Loucy (cell line): Measurements from ENCODE around the gene CTR9.
A peak's percentile ranks its signal among the peaks of the same experiment; 100 is the strongest.

Source experiments
- H2AFZ ChIP-seq: fragments of 200-600 bp; sonication (generic); 2 replicates; pipeline ENCODE4 v1.6.0; 2016; ENCODE audit warnings: antibody characterized with exemption, mild to moderate bottlenecking, low read length, moderate library complexity
- H3F3A ChIP-seq: fragments of 200-600 bp; 2 replicates; pipeline ENCODE4 v1.6.0; 2016; ENCODE audit warnings: antibody characterized with exemption, low read depth, mild to moderate bottlenecking
- H3K27me3 ChIP-seq: fragments of 200-600 bp; sonication (generic); 2 replicates; pipeline ENCODE4 v1.6.1; 2014; ENCODE audit warnings: low read length, mild to moderate bottlenecking; ENCODE audit not compliant: insufficient read depth, poor library complexity, severe bottlenecking
- H3K36me3 ChIP-seq: fragments of 200-600 bp; sonication (generic); 2 replicates; pipeline ENCODE4 v1.6.1; 2016; ENCODE audit warnings: low read length; ENCODE audit not compliant: insufficient read depth
- H3K4me1 ChIP-seq: fragments of 200-600 bp; sonication (generic); 2 replicates; pipeline ENCODE4 v1.5.1; 2014; ENCODE audit warnings: low read length, mild to moderate bottlenecking; ENCODE audit not compliant: insufficient read depth, poor library complexity, severe bottlenecking
- H3K4me2 ChIP-seq: fragments of 200-600 bp; sonication (generic); 2 replicates; pipeline ENCODE4 v1.6.0; 2014; ENCODE audit warnings: antibody characterized with exemption, low read length, low read depth, mild to moderate bottlenecking; ENCODE audit not compliant: poor library complexity, severe bottlenecking
- H3K4me3 ChIP-seq: fragments of 200-600 bp; sonication (generic); 2 replicates; pipeline ENCODE4 v1.5.1; 2014; ENCODE audit warnings: low read length, mild to moderate bottlenecking, mixed read lengths; ENCODE audit not compliant: poor library complexity, severe bottlenecking
- H3K79me2 ChIP-seq: fragments of 200-600 bp; sonication (generic); 2 replicates; pipeline ENCODE4 v1.6.1; 2014; ENCODE audit warnings: low read length; ENCODE audit not compliant: insufficient read depth
- H3K9ac ChIP-seq: fragments of 200-600 bp; sonication (generic); 2 replicates; pipeline ENCODE4 v1.6.0; 2014; ENCODE audit warnings: mild to moderate bottlenecking, low read depth, low read length, moderate library complexity; ENCODE audit not compliant: poor library complexity, severe bottlenecking
- H3K9me2 ChIP-seq: fragments of 200-600 bp; sonication (generic); replicated peaks from 2 replicates; pipeline ENCODE4 v1.6.1; 2016; ENCODE audit warnings: low read depth, low read length, mixed read lengths
- H3K9me3 ChIP-seq: fragments of 200-600 bp; sonication (generic); 2 replicates; pipeline ENCODE4 v1.6.1; 2014; ENCODE audit warnings: mild to moderate bottlenecking, antibody characterized with exemption, low read length, low read depth; ENCODE audit not compliant: insufficient read depth
- H4K20me1 ChIP-seq: fragments of 200-600 bp; sonication (generic); 2 replicates; pipeline ENCODE4 v1.6.0; 2014; ENCODE audit warnings: antibody characterized with exemption, low read length, mild to moderate bottlenecking; ENCODE audit not compliant: insufficient read depth, poor library complexity, severe bottlenecking
- CTCF ChIP-seq: fragments of 200-600 bp; sonication (generic); conservative IDR thresholded peaks from 2 replicates; pipeline ENCODE4 v1.5.1; 2014; ENCODE audit warnings: mild to moderate bottlenecking, antibody characterized with exemption, low read length
- EZH2phosphoT487 ChIP-seq: fragments of 200-600 bp; IDR thresholded peaks from 2 replicates; pipeline ENCODE4 v1.6.1; 2018; ENCODE audit warnings: antibody characterized with exemption, mild to moderate bottlenecking, moderate library complexity, borderline replicate concordance

CTR9 gene

GRCh38 chr11:10709299-10710086 is 41.6 kb upstream of the CTR9 start:
- H3K4me2 ChIP-seq = no peak overlapping the region
- H3K36me3 ChIP-seq = no peaks in the 10 kb centered on the region
- H3F3A ChIP-seq = no peaks in the 10 kb centered on the region
- no peaks in the 10 kb centered on the region for H4K20me1 ChIP-seq
- no peak overlapping the region for H3K9ac ChIP-seq
- no peaks in the 10 kb centered on the region for H3K9me2 ChIP-seq
- H3K9me3 ChIP-seq = no peaks in the 10 kb centered on the region
- no peak overlapping the region for H3K4me3 ChIP-seq
- H2AFZ ChIP-seq = no peak overlapping the region
- no peaks in the 10 kb centered on the region for H3K27me3 ChIP-seq
- peaks cover 7% of the 10 kb centered on the region for H3K4me1 ChIP-seq
- H3K79me2 ChIP-seq = no peaks in the 10 kb centered on the region
- no peak for TF ChIP-seq CTCF
- TF ChIP-seq EZH2phosphoT487 = no peak

GRCh38 chr11:10715571-10715970 is 35.5 kb upstream of the CTR9 start:
- no peaks in the 10 kb centered on the region for H3K9me2 ChIP-seq
- H2AFZ ChIP-seq = peak overlapping the region; percentile 8; the same call in 1 of the 2 replicates
- no peaks in the 10 kb centered on the region for H3F3A ChIP-seq
- H3K4me2 ChIP-seq = no peak overlapping the region
- no peaks in the 10 kb centered on the region for H3K9me3 ChIP-seq
- no peak for TF ChIP-seq CTCF
- TF ChIP-seq EZH2phosphoT487 = no peak
- no peaks in the 10 kb centered on the region for H3K36me3 ChIP-seq
- H3K79me2 ChIP-seq = no peaks in the 10 kb centered on the region
- H3K9ac ChIP-seq = no peak overlapping the region
- H3K4me1 ChIP-seq = peaks cover 9% of the 10 kb centered on the region
- H3K27me3 ChIP-seq = no peaks in the 10 kb centered on the region
- no peaks in the 10 kb centered on the region for H4K20me1 ChIP-seq
- no peak overlapping the region for H3K4me3 ChIP-seq

- TF ChIP-seq EZH2phosphoT487 (no peak), CTCF (no peak)
- no peak overlapping the region for H3K4me2 ChIP-seq
- no peak overlapping the region for H2AFZ ChIP-seq
Measured at GRCh38 chr11:10716122-10716521, 34.9 kb upstream of the CTR9 start.

More at GRCh38 chr11:10716122-10716521, 34.9 kb upstream of the CTR9 start:
- Histone ChIP-seq H3K4me3 (no peak overlapping the region), H3F3A (no peaks in the 10 kb centered on the region), H3K4me1 (peaks cover 14% of the 10 kb centered on the region), H3K9ac (no peak overlapping the region), H3K79me2 (no peaks in the 10 kb centered on the region), H3K9me2 (no peaks in the 10 kb centered on the region), H3K9me3 (no peaks in the 10 kb centered on the region), H3K36me3 (no peaks in the 10 kb centered on the region), H3K27me3 (no peaks in the 10 kb centered on the region), H4K20me1 (no peaks in the 10 kb centered on the region)
